GM12878 (cell line): ENCODE measurements around the gene DOCK2. TPM values are rescaled to one million over a fixed set of nuclear protein-coding genes. Genes with fewer than 3 reads are reported as not detected.

ENCODE experiments used
- ATAC-seq: fragments of 200-7000 bp; cut with Tn5 transposase; 3 replicates; pipeline ENCODE4 v1.9.1; 2020; ENCODE audit warnings: mild to moderate bottlenecking, moderate library complexity
- BruUV-seq: library from RNA; stranded (reverse); fragments of 400-500 nt; replicated peaks from 2 replicates; lab custom pipeline; 2021; lab: Mats Ljungman, UMichigan
- CTCF ChIA-PET: fragments of 300-600 bp; sonication (Branson Sonifier 250); formaldehyde crosslinking; extraction: SDS; loops from one replicate; lab custom pipeline; 2021; ENCODE audit warnings: inconsistent platforms; lab: Yijun Ruan, JAX
- POLR2A ChIA-PET: fragments of 350-600 bp; formaldehyde crosslinking; extraction: SDS; loops from one replicate; lab custom pipeline; 2021; ENCODE audit warnings: inconsistent platforms; lab: Charles Lee
- RAD21 ChIA-PET: fragments of 300-600 bp; sonication (Branson Sonifier 250); formaldehyde crosslinking; loops from one replicate; lab custom pipeline; 2023; ENCODE audit warnings: antibody characterized with exemption; ENCODE audit not compliant: unreplicated experiment; lab: Charles Lee
- SMC1A ChIA-PET: fragments of 300-600 bp; sonication (Branson Sonifier 250); formaldehyde crosslinking; loops from one replicate; lab custom pipeline; 2023; ENCODE audit not compliant: unreplicated experiment, uncharacterized antibody; lab: Charles Lee
- DNase-seq: peaks from one replicate; pipeline ENCODE4 v3.0.0-alpha.2; 2011; ENCODE audit warnings: low read depth, low spot score
- FAIRE-seq: peaks from 3 replicates; lab custom pipeline; 2011; peaks lifted over from hg19 to GRCh38; lab: Jason Lieb, UNC
- H2AFZ ChIP-seq: 2 replicates; pipeline ENCODE4 v1.6.0; 2011; ENCODE audit warnings: low read depth, low read length, control low read depth; ENCODE audit not compliant: control insufficient read depth
- H3K27ac ChIP-seq: 2 replicates; pipeline ENCODE4 v1.5.1; 2011; ENCODE audit warnings: control low read depth; ENCODE audit not compliant: control insufficient read depth, insufficient read depth
- H3K27me3 ChIP-seq, 2 experiments: replicated peaks in 1 of 2; 2 replicates each; pipeline versions ENCODE4 v1.6.0 to v1.6.1; 2011; ENCODE audit warnings: low read length in 1 of 2; ENCODE audit not compliant: control insufficient read depth in 2 of 2, insufficient read depth in 2 of 2
- H3K36me3 ChIP-seq, 2 experiments: 2 replicates each; pipeline ENCODE4 v1.5.1; 2011; ENCODE audit warnings: low read length in 1 of 2; ENCODE audit not compliant: control insufficient read depth in 2 of 2, insufficient read depth in 2 of 2
- H3K4me1 ChIP-seq: 2 replicates; pipeline ENCODE4 v1.6.1; 2011; ENCODE audit warnings: mild to moderate bottlenecking, low read length, moderate library complexity, mixed read lengths; ENCODE audit not compliant: control insufficient read depth, insufficient read depth
- H3K4me2 ChIP-seq: 2 replicates; pipeline ENCODE4 v1.6.0; 2011; ENCODE audit warnings: control low read depth; ENCODE audit not compliant: control insufficient read depth, insufficient read depth
- H3K4me3 ChIP-seq: fragments of 200-600 bp; sonication (generic); 2 replicates; pipeline ENCODE4 v1.5.1; 2016
- H3K79me2 ChIP-seq: 2 replicates; pipeline ENCODE4 v1.6.0; 2011; ENCODE audit warnings: low read length; ENCODE audit not compliant: control insufficient read depth, insufficient read depth
- H3K9ac ChIP-seq: 2 replicates; pipeline ENCODE4 v1.8.0; 2011; ENCODE audit warnings: low read length, control low read depth, mixed read lengths; ENCODE audit not compliant: control insufficient read depth, insufficient read depth
- H3K9me3 ChIP-seq: replicated peaks from 3 replicates; pipeline ENCODE4 v1.5.1; 2011; ENCODE audit warnings: mild to moderate bottlenecking, low read length; ENCODE audit not compliant: control insufficient read depth, insufficient read depth
- H4K20me1 ChIP-seq: 2 replicates; pipeline ENCODE4 v1.6.0; 2011; ENCODE audit not compliant: control insufficient read depth, insufficient read depth
- FOXK2 ChIP-seq: fragments of 450-650 bp; IDR thresholded peaks from 2 replicates; pipeline ENCODE4 v1.6.1; 2017; ENCODE audit warnings: mild to moderate bottlenecking, moderate library complexity
- GATAD2B ChIP-seq: fragments of 450-650 bp; conservative IDR thresholded peaks from 2 replicates; pipeline ENCODE4 v1.6.1; 2017; ENCODE audit warnings: low read depth, mild to moderate bottlenecking, moderate library complexity
- KAT2A ChIP-seq: conservative IDR thresholded peaks from 2 replicates; pipeline ENCODE4 v1.6.1; 2011; ENCODE audit warnings: low read depth, low read length; ENCODE audit not compliant: control insufficient read depth
- MEF2A ChIP-seq: IDR thresholded peaks from 2 replicates; pipeline ENCODE4 v1.6.1; 2011; ENCODE audit warnings: low read depth, mild to moderate bottlenecking, low read length, moderate library complexity; ENCODE audit not compliant: insufficient read depth
- POU2F2 ChIP-seq: IDR thresholded peaks from 3 replicates; pipeline ENCODE4 v1.6.1; 2011; ENCODE audit warnings: low read depth, mild to moderate bottlenecking, low read length, borderline replicate concordance
- TARDBP ChIP-seq: IDR thresholded peaks from 2 replicates; pipeline ENCODE4 v1.6.1; 2016; ENCODE audit warnings: borderline replicate concordance
- WGBS: methylation state at CpG from one replicate; pipeline ENCODE4 v1.1.6; 2016; ENCODE audit warnings: low lambda C conversion rate; ENCODE audit not compliant: insufficient replicate concordance, insufficient coverage; ENCODE audit errors: missing lambda C conversion rate; 5-methylcytosine and 5-hydroxymethylcytosine counted together
- in situ Hi-C: fragments of 300-500 bp; cut with MboI; formaldehyde crosslinking; loops from 9 replicates; pipeline ENCODE4 v1.14.3; 2018; ENCODE audit warnings: mixed read lengths
- intact Hi-C: fragments of 100-400 bp; cut with micrococcal nuclease; formaldehyde crosslinking; loops from one replicate; pipeline ENCODE4 v1.14.2; 2022; ENCODE audit not compliant: unreplicated experiment
- polyA plus RNA-seq, 11 experiments: library from polyadenylated mRNA; depleted of rRNA in 4 of 11; unstranded in 6 of 11; stranded (reverse) in 5 of 11; fragments of >200 nt; fragmentation: Nextera tagmentation in 4 of 11; fragmentation: Illumina TruSeq in 1 of 11; extraction: Ambion mirVana in 4 of 11; extraction: Trizol in 1 of 11; gene quantifications; 1 replicate in 1 of 11; 2 replicates in 10 of 11; pipeline versions ENCODE4 v1.2.1 to v1.2.3, GENCODE V29; 2011 to 2016; ENCODE audit warnings: inconsistent platforms in 2 of 11, missing spikeins in 2 of 11, low read depth in 1 of 11
- total RNA-seq, 4 experiments: library from RNA; depleted of rRNA in 3 of 4; stranded (reverse); fragments of >200 nt in 3 of 4; fragmentation: Illumina TruSeq in 1 of 4; extraction: Trizol in 1 of 4; gene quantifications; 2 replicates each; pipeline versions ENCODE4 v1.2.1 to v1.2.3, GENCODE V29; 2013 to 2021
- TF ChIP-seq, protein P1 (sequence below): fragments of 450-650 bp; IDR thresholded peaks from 2 replicates; pipeline ENCODE4 v1.6.1; 2017; ENCODE audit warnings: mild to moderate bottlenecking
- TF ChIP-seq, protein P2 (sequence below): IDR thresholded peaks from 2 replicates; pipeline ENCODE4 v1.6.1; 2012; ENCODE audit warnings: improper control_type of control experiment, low read depth, low read length; ENCODE audit not compliant: insufficient replicate concordance

DOCK2 gene
- total and polyA plus RNA-seq, 10 of the 15 experiments (the other 5 are each of a cell fraction or from before 2014, with no cell fraction given), result 34.2 to 192 (median 118) TPM

DNA sequence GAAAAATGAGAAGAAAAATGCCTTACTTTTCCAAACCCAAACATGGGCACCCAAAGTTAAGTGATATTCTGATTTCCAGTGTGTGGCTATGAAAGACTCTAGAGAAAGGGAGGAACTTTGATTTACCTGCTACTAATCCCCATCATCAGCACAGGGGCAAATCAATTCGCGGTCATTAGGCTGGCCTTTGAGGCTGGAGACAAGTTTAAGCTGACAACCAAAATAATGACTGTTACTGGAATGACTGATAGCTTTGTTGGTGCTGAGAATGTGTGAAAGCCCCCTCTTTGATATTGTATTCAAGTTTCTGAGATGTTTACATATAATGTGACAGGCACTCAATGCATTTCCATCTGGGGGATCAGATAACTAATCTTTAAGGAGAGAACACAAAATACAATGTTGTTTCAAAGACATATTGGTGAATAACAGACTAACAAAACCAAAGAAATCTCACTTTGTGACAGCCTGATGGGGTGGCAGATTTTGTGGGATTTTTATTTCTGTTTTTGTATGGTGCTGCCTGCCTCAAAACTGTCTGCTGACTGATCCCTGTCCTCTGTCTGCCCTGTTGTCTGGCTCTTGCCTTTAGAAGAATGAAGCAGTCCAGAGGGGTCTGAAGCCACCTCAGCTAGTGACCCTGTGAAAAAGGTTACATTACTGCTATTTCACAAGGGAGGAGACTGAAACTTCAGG, 355.9 kb downstream of the DOCK2 start:
- no peaks in the 10 kb centered on the region for H3K79me2 ChIP-seq
- FAIRE-seq, result no peak
- TF ChIP-seq TARDBP, result no peak
- TF ChIP-seq, protein P1, sequence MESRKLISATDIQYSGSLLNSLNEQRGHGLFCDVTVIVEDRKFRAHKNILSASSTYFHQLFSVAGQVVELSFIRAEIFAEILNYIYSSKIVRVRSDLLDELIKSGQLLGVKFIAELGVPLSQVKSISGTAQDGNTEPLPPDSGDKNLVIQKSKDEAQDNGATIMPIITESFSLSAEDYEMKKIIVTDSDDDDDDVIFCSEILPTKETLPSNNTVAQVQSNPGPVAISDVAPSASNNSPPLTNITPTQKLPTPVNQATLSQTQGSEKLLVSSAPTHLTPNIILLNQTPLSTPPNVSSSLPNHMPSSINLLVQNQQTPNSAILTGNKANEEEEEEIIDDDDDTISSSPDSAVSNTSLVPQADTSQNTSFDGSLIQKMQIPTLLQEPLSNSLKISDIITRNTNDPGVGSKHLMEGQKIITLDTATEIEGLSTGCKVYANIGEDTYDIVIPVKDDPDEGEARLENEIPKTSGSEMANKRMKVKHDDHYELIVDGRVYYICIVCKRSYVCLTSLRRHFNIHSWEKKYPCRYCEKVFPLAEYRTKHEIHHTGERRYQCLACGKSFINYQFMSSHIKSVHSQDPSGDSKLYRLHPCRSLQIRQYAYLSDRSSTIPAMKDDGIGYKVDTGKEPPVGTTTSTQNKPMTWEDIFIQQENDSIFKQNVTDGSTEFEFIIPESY, result no peak
- TF ChIP-seq KAT2A, result no peak
- TF ChIP-seq POU2F2, result no peak
- TF ChIP-seq, all 136 proteins: peak for 0
- Histone ChIP-seq H3K9me3 (no peaks in the 10 kb centered on the region), H3K27me3 (no peaks in the 10 kb centered on the region), H3K4me2 (no peak overlapping the region), H2AFZ (no peak overlapping the region), H3K9ac (no peak overlapping the region), H3K36me3 (peaks cover 13 to 31% of the 10 kb centered on the region in 2 experiments), H3K4me3 (no peak overlapping the region), H3K4me1 (no peaks in the 10 kb centered on the region), H3K27ac (no peak overlapping the region), H4K20me1 (no peaks in the 10 kb centered on the region)
- no peak for ATAC-seq
- CTCF ChIA-PET, result interaction anchor here (1.0 kb wide), 1 partner anchor 12 kb away, joined by 5 read pairs; the partner anchor contains the start of gene INSYN2B
- DNase-seq, result no peak
- POLR2A ChIA-PET, result no interaction called here
- WGBS, result 98% methylated on average over 2 of the region's 2 CpGs
- no TSS peak for BruUV-seq
- RAD21 ChIA-PET, result no interaction called here
- in situ Hi-C loops (no loop called here), intact Hi-C loops (no loop called here)
- SMC1A ChIA-PET, result interaction anchor here (0.5 to 0.6 kb wide), 2 partner anchors 192 to 905 kb away, joined by 3 read pairs; no protein-coding TSS in a partner anchor

DNA sequence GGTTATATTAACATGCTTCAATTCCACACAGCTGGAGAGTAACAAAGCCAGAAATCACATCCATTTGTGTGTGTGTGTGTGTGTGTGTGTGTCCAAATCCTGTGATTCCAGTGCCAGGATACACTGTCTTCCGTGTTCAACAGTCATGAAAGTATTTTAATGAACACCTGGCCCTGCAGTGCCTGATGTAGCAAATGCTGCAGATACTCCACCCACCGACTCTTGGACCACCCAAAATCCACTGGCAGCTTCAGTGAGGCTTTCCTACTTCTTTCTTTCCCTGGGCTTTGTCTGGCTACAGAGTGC, 356.4 kb downstream of the DOCK2 start:
- no peak for FAIRE-seq
- RAD21 ChIA-PET, result no interaction called here
- TF ChIP-seq FOXK2, result no peak
- TF ChIP-seq, protein P2, sequence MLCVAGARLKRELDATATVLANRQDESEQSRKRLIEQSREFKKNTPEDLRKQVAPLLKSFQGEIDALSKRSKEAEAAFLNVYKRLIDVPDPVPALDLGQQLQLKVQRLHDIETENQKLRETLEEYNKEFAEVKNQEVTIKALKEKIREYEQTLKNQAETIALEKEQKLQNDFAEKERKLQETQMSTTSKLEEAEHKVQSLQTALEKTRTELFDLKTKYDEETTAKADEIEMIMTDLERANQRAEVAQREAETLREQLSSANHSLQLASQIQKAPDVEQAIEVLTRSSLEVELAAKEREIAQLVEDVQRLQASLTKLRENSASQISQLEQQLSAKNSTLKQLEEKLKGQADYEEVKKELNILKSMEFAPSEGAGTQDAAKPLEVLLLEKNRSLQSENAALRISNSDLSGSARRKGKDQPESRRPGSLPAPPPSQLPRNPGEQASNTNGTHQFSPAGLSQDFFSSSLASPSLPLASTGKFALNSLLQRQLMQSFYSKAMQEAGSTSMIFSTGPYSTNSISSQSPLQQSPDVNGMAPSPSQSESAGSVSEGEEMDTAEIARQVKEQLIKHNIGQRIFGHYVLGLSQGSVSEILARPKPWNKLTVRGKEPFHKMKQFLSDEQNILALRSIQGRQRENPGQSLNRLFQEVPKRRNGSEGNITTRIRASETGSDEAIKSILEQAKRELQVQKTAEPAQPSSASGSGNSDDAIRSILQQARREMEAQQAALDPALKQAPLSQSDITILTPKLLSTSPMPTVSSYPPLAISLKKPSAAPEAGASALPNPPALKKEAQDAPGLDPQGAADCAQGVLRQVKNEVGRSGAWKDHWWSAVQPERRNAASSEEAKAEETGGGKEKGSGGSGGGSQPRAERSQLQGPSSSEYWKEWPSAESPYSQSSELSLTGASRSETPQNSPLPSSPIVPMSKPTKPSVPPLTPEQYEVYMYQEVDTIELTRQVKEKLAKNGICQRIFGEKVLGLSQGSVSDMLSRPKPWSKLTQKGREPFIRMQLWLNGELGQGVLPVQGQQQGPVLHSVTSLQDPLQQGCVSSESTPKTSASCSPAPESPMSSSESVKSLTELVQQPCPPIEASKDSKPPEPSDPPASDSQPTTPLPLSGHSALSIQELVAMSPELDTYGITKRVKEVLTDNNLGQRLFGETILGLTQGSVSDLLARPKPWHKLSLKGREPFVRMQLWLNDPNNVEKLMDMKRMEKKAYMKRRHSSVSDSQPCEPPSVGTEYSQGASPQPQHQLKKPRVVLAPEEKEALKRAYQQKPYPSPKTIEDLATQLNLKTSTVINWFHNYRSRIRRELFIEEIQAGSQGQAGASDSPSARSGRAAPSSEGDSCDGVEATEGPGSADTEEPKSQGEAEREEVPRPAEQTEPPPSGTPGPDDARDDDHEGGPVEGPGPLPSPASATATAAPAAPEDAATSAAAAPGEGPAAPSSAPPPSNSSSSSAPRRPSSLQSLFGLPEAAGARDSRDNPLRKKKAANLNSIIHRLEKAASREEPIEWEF, result no peak
- TF ChIP-seq GATAD2B, result no peak
- no peak for TF ChIP-seq MEF2A

More for the DNA sequence above, 356.4 kb downstream of the DOCK2 start:
- Histone ChIP-seq H3K4me2 (no peak overlapping the region), H2AFZ (no peak overlapping the region), H3K4me3 (no peak overlapping the region), H3K36me3 (peaks cover 16 to 36% of the 10 kb centered on the region in 2 experiments), H3K27me3 (no peaks in the 10 kb centered on the region), H3K9ac (no peak overlapping the region), H3K27ac (no peak overlapping the region), H3K4me1 (no peaks in the 10 kb centered on the region), H3K79me2 (no peaks in the 10 kb centered on the region), H4K20me1 (no peaks in the 10 kb centered on the region), H3K9me3 (no peaks in the 10 kb centered on the region)
- 95% methylated on average over 2 of the region's 2 CpGs for WGBS
- in situ Hi-C loops, result no loop called here
- POLR2A ChIA-PET, result no interaction called here
- intact Hi-C loops, result no loop called here
- no peak for ATAC-seq
- DNase-seq, result no peak
- CTCF ChIA-PET, result interaction anchor here (1.0 kb wide), 1 partner anchor 13 kb away, joined by 5 read pairs; the partner anchor contains the start of gene INSYN2B
- SMC1A ChIA-PET, result interaction anchor here (0.5 to 0.6 kb wide), 2 partner anchors 192 to 906 kb away, joined by 3 read pairs; no protein-coding TSS in a partner anchor
- no TSS peak for BruUV-seq
